Mucosa of descending colon (tissue), 3 donors: ENCODE results near the gene ACOXL. TPM values are rescaled to one million over a fixed set of nuclear protein-coding genes. Genes with fewer than 3 reads are reported as not detected.

Experiments
- ATAC-seq: fragments of 200-7000 bp; cut with Tn5 transposase; one replicate; pipeline ENCODE4 v1.9.1; 2020; ENCODE audit warnings: mild to moderate bottlenecking, moderate library complexity
- DNase-seq, 3 donors: peaks; one replicate each; pipeline ENCODE4 v3.0.0-alpha.2; 2020
- H3K36me3 ChIP-seq: fragments of 200-600 bp; one replicate; pipeline ENCODE4 v1.8.0; 2021; ENCODE audit warnings: low read depth, mild to moderate bottlenecking
- H3K4me1 ChIP-seq: fragments of 200-600 bp; one replicate; pipeline ENCODE4 v1.8.0; 2021; ENCODE audit warnings: low read depth, mild to moderate bottlenecking
- H3K4me3 ChIP-seq: fragments of 200-600 bp; one replicate; pipeline ENCODE4 v1.8.0; 2021; ENCODE audit warnings: mild to moderate bottlenecking
- H3K9me3 ChIP-seq: fragments of 200-600 bp; one replicate; pipeline ENCODE4 v1.8.0; 2021; ENCODE audit warnings: mild to moderate bottlenecking
- intact Hi-C, 2 donors: fragments of 100-400 bp; cut with DNase I in 1 of 2; cut with micrococcal nuclease in 1 of 2; formaldehyde crosslinking; loops; one replicate each; pipeline versions ENCODE4 v1.11.0 to v1.11.1; 2022; cut with DNase I, micrococcal nuclease
- total RNA-seq, 3 donors: library from RNA; stranded (reverse); fragmentation: NEBNext Ultra II Directional in 2 of 3; extraction: Animal tissue kit (Norgen Biotek cat#: 25700) in 2 of 3; gene quantifications; one replicate each; pipeline versions ENCODE4 v1.2.1 to v1.2.4, GENCODE V29; 2021 to 2023
- TF ChIP-seq, protein P1 (sequence below): fragments of 200-600 bp; IDR thresholded peaks from one replicate; pipeline ENCODE4 v1.8.0; 2022; ENCODE audit warnings: antibody characterized with exemption, mild to moderate bottlenecking
- donor health status: DM: no; HTN: no; CAD: no; lungs with moderate emphysema.
- donor health status: DM: no; HTN: no; CAD: no.
- donor health status: DM: no; HTN: yes; CAD: no.

The ACOXL gene
- total RNA-seq, 3 donors from 2014 or later: 0.51 to 1.2 (median 0.87) TPM

DNA sequence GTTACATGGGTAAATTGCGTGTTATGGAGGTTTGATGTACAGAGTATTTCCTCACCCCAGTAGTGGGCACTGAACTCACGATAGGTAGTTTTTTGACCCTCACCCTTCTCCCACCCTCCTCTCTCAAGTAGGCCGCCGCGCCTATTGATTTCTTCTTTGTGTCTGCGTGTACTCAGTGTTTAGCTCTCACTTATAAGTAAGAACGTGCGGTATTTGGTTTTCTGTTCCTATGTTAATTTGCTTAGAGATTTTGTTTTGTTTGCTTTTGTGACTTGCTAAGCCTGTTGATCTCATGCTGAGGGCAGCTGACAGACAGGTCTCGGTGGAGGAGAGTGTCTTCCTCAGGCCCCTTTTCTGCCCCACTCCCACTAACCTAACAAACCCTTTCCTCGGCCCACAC, 36.2 kb downstream of the ACOXL start:
- H3K4me1 ChIP-seq: no peaks in the 10 kb centered on the region
- TF ChIP-seq, protein P1, sequence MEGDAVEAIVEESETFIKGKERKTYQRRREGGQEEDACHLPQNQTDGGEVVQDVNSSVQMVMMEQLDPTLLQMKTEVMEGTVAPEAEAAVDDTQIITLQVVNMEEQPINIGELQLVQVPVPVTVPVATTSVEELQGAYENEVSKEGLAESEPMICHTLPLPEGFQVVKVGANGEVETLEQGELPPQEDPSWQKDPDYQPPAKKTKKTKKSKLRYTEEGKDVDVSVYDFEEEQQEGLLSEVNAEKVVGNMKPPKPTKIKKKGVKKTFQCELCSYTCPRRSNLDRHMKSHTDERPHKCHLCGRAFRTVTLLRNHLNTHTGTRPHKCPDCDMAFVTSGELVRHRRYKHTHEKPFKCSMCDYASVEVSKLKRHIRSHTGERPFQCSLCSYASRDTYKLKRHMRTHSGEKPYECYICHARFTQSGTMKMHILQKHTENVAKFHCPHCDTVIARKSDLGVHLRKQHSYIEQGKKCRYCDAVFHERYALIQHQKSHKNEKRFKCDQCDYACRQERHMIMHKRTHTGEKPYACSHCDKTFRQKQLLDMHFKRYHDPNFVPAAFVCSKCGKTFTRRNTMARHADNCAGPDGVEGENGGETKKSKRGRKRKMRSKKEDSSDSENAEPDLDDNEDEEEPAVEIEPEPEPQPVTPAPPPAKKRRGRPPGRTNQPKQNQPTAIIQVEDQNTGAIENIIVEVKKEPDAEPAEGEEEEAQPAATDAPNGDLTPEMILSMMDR: no peak
- no peaks in the 10 kb centered on the region for H3K36me3 ChIP-seq
- intact Hi-C loops: no loop called here
- ATAC-seq (no peak), DNase-seq (no peak)
- no peak overlapping the region for H3K4me3 ChIP-seq
- no peaks in the 10 kb centered on the region for H3K9me3 ChIP-seq

DNA sequence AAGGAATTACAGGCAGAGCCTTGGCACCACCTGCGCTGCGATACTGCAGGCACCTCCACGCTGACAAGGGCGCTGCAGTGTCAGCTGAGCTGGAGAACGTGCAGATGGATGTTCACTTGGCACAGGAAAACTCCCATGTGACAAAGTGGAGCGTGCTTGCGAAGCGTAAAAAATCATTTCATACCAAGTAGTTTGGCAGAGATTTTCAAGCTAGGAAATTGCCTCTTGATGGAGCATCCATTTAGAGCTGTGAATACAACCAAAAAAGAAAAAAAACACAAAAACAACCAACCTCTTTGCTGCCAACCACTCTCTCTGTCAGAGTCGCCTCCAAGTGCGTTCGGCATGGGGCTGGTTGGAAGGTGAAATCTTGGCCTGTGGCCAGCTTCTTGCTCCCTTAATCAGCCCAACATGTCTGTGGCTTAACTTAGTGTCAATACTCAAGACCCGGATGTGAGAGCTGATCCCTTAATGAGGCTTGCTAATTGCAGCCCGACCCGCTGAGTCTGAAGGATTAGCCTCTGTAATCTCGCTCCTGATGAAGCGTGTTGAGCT, 38.1 kb downstream of the ACOXL start:
- TF ChIP-seq, protein P1: no peak
- ATAC-seq (no peak), DNase-seq (no peak)

DNA sequence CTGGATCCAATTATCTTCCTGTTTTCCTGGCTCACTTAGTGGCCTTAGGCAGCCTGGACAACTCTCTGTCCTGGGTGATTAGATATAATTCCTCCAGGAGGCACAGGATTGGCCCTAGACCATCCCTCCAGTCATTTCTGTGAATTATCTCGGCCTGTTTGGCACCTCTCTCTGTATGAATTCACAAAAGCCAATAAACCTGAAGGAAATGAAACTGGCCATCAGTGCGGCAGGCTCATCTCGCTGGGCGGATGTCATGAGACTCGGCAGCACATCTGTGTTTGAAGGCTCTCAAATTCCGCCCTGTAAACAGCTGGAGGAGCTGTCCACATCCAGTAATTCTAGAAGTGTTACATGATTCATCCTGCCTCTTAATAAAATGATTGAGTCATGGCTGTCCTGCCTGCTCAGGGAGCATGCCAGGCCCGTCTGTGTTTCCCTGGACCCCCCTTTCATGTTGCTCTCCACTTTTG, 38.6 kb downstream of the ACOXL start:
- Histone ChIP-seq H3K4me1 (no peaks in the 10 kb centered on the region), H3K36me3 (no peaks in the 10 kb centered on the region), H3K9me3 (no peaks in the 10 kb centered on the region), H3K4me3 (no peak overlapping the region)
- TF ChIP-seq, protein P1: no peak
- DNase-seq (peak in 1 of 3 donors; percentile 25), ATAC-seq (peak; percentile 55)
- intact Hi-C loops: no loop called here

More for the DNA sequence above, 38.1 kb downstream of the ACOXL start:
- Histone ChIP-seq H3K4me3 (no peak overlapping the region), H3K9me3 (no peaks in the 10 kb centered on the region), H3K36me3 (no peaks in the 10 kb centered on the region), H3K4me1 (no peaks in the 10 kb centered on the region)
- intact Hi-C loops: no loop called here

DNA sequence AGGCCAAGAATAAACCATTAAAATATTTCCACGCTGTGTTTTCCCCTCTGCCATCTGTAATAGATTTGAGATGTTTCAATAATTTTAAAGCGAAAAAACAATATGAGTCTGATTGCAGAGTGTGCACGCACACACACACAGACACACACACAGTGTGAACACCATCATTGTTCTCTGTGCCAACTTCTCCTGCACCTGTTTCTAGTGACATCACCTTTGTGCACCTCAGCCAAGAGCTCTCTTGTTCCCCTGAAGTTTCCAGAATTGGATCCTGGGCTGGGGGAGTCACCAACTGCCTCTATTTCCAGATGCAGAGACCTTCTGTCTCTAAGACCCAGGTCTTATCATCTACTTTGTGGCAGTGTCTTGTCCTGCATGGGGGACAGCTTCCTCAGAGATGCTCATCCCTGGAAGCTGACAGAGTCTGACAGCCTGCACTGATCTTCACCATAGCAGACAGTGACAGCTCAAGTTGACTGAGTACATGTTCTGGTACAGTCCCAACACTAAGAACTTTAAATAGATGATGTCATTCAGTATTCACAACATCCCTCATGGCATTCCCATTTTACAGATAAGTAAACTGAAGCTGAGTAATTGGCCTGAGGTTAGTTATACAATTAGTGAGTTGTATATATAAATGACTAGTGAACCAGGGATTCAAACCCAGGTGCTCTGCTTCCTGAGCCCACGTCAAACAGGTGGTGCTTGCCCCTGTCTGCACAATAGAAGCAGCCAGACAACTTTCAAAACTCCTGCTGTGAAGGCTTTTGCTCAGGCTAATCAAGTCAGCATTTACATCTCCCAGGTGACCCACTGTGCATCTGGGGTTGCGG, 39.4 kb downstream of the ACOXL start:
- TF ChIP-seq, protein P1: no peak
- no peak overlapping the region for H3K4me3 ChIP-seq
- no peaks in the 10 kb centered on the region for H3K4me1 ChIP-seq
- no peaks in the 10 kb centered on the region for H3K36me3 ChIP-seq
- H3K9me3 ChIP-seq: no peaks in the 10 kb centered on the region
- DNase-seq (no peak), ATAC-seq (no peak)
- intact Hi-C loops: no loop called here

DNA sequence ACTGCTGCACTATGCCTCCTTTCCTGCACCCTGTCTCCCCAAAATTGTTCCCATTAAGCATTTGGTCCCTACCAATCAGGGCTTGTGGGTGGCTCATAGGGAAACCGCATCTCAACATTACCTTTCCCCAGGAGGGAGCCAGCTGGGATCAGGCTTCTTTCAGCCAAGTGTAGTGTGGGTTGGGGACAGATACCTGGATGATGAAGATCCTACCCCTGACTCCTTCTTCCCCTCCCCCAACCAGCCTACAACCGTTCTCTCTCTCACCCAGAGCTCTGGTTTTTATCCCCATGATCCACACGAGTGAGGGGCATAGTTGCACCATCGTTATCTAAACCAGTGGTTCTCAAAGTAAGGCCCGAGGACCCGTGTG, 40.0 kb downstream of the ACOXL start:
- TF ChIP-seq, protein P1: no peak

More for the DNA sequence above, 40.0 kb downstream of the ACOXL start:
- intact Hi-C loops: no loop called here
- Histone ChIP-seq H3K36me3 (no peaks in the 10 kb centered on the region), H3K4me1 (no peaks in the 10 kb centered on the region), H3K9me3 (no peaks in the 10 kb centered on the region), H3K4me3 (no peak overlapping the region)
- ATAC-seq (no peak), DNase-seq (no peak)
